H1 (cell line): ENCODE results near the gene HSF2. TPM values are rescaled to one million over a fixed set of nuclear protein-coding genes. Genes with fewer than 3 reads are reported as not detected.

Experiments used
- CTCF ChIA-PET: fragments of 300-600 bp; sonication (Branson Sonifier 250); formaldehyde crosslinking; loops from one replicate; lab custom pipeline; 2021; ENCODE audit not compliant: partially characterized antibody; lab: Charles Lee
- POLR2A ChIA-PET: fragments of 300-600 bp; sonication (Branson Sonifier 250); formaldehyde crosslinking; loops from one replicate; lab custom pipeline; 2021; ENCODE audit warnings: inconsistent platforms; ENCODE audit not compliant: partially characterized antibody; lab: Charles Lee
- DNase-seq, 2 experiments: peaks; one replicate each; pipeline versions ENCODE4 v3.0.0 to v3.0.0-alpha.2; 2010 to 2022; ENCODE audit warnings: low spot score in 2 of 2, low read depth in 1 of 2, mixed read lengths in 1 of 2
- FAIRE-seq: peaks from 2 replicates; lab custom pipeline; 2011; peaks lifted over from hg19 to GRCh38; lab: Jason Lieb, UNC
- H2AFZ ChIP-seq: 2 replicates; pipeline ENCODE4 v1.8.1; 2012; ENCODE audit warnings: low read length, inconsistent platforms
- H2AK5ac ChIP-seq: 2 replicates; pipeline ENCODE4 v1.6.1; 2013; ENCODE audit warnings: low read depth, low read length
- H2BK120ac ChIP-seq: replicated peaks from 2 replicates; pipeline ENCODE3; 2013; ENCODE audit warnings: low read depth, low read length, inconsistent platforms
- H2BK12ac ChIP-seq: 2 replicates; pipeline ENCODE4 v1.6.1; 2013; ENCODE audit warnings: low read depth, low read length
- H2BK15ac ChIP-seq: 2 replicates; pipeline ENCODE4 v1.6.1; 2013; ENCODE audit warnings: low read length
- H2BK20ac ChIP-seq: 2 replicates; pipeline ENCODE4 v1.6.1; 2013; ENCODE audit warnings: low read length
- H2BK5ac ChIP-seq: 2 replicates; pipeline ENCODE4 v1.6.1; 2013; ENCODE audit warnings: low read depth, low read length
- H3K14ac ChIP-seq: 2 replicates; pipeline ENCODE4 v1.6.1; 2013; ENCODE audit warnings: inconsistent platforms; ENCODE audit not compliant: insufficient read length
- H3K18ac ChIP-seq: 2 replicates; pipeline ENCODE4 v1.6.1; 2013; ENCODE audit warnings: low read length; ENCODE audit errors: extremely low read depth
- H3K23ac ChIP-seq: 2 replicates; pipeline ENCODE4 v1.6.1; 2013; ENCODE audit warnings: inconsistent platforms; ENCODE audit not compliant: insufficient read length
- H3K23me2 ChIP-seq: 2 replicates; pipeline ENCODE4 v1.6.1; 2013; ENCODE audit warnings: low read depth, low read length
- H3K27ac ChIP-seq: 2 replicates; pipeline ENCODE4 v1.6.1; 2011; ENCODE audit warnings: low read depth, low read length, inconsistent platforms
- H3K27me3 ChIP-seq, 4 experiments: replicated peaks in 1 of 4; 1 replicate in 1 of 4; 2 replicates in 3 of 4; pipeline versions ENCODE4 v1.6.1 to v1.8.1; 2011 to 2013; ENCODE audit warnings: low read length in 3 of 4, mild to moderate bottlenecking in 3 of 4, inconsistent platforms in 2 of 4, mixed read lengths in 2 of 4, moderate library complexity in 1 of 4; ENCODE audit not compliant: control insufficient read depth in 3 of 4, insufficient read depth in 3 of 4; ENCODE audit errors: extremely low read depth in 1 of 4
- H3K36me3 ChIP-seq, 4 experiments: 2 replicates each; pipeline versions ENCODE4 v1.6.1 to v1.8.1; 2011 to 2013; ENCODE audit warnings: mild to moderate bottlenecking in 4 of 4, low read length in 3 of 4, moderate library complexity in 2 of 4, control low read depth in 1 of 4, inconsistent platforms in 1 of 4; ENCODE audit not compliant: insufficient read depth in 4 of 4, control insufficient read depth in 2 of 4
- H3K4ac ChIP-seq: replicated peaks from 2 replicates; pipeline ENCODE3; 2013; ENCODE audit warnings: low read length, low read depth, mixed read lengths, inconsistent platforms; ENCODE audit not compliant: insufficient read length
- H3K4me1 ChIP-seq, 4 experiments: replicated peaks in 1 of 4; 1 replicate in 1 of 4; 2 replicates in 3 of 4; pipeline versions ENCODE4 v1.6.1 to v1.8.1; 2011 to 2013; ENCODE audit warnings: low read length in 3 of 4, inconsistent platforms in 2 of 4, mixed read lengths in 1 of 4; ENCODE audit not compliant: insufficient read depth in 4 of 4, control insufficient read depth in 3 of 4
- H3K4me2 ChIP-seq, 2 experiments: 2 replicates each; pipeline versions ENCODE4 v1.6.1 to v1.8.1; 2011 to 2013; ENCODE audit warnings: low read depth in 2 of 2, low read length in 2 of 2, control low read depth in 1 of 2, inconsistent platforms in 1 of 2, mild to moderate bottlenecking in 1 of 2; ENCODE audit not compliant: insufficient read depth in 1 of 2
- H3K4me3 ChIP-seq, 4 experiments: fragments of 200-600, 300-600 bp in 1 of 4; sonication (generic), shearing (Covaris generic), sonication (Bioruptor Twin) in 1 of 4; 2 replicates each; pipeline versions ENCODE4 v1.5.1 to v1.8.1; 2011 to 2016; ENCODE audit warnings: low read length in 4 of 4, low read depth in 3 of 4, control low read depth in 2 of 4, inconsistent platforms in 2 of 4, mild to moderate bottlenecking in 2 of 4, mixed read lengths in 1 of 4, moderate library complexity in 1 of 4; ENCODE audit not compliant: insufficient read depth in 2 of 4; ENCODE audit errors: extremely low read depth in 1 of 4
- H3K56ac ChIP-seq: replicated peaks from 2 replicates; pipeline ENCODE3; 2013; ENCODE audit warnings: low read depth, mild to moderate bottlenecking, mixed read lengths, low read length, inconsistent platforms; ENCODE audit not compliant: insufficient read length
- H3K79me1 ChIP-seq: 2 replicates; pipeline ENCODE4 v1.6.1; 2013; ENCODE audit warnings: low read depth, low read length, control low read depth
- H3K79me2 ChIP-seq, 2 experiments: 2 replicates each; pipeline versions ENCODE4 v1.6.1 to v1.8.1; 2012 to 2013; ENCODE audit warnings: low read length in 2 of 2, mild to moderate bottlenecking in 2 of 2, inconsistent platforms in 1 of 2; ENCODE audit not compliant: insufficient read depth in 2 of 2, control insufficient read depth in 1 of 2
- H3K9ac ChIP-seq, 4 experiments: replicated peaks in 1 of 4; 1 replicate in 1 of 4; 2 replicates in 3 of 4; pipeline versions ENCODE4 v1.6.1 to v1.8.1; 2011 to 2013; ENCODE audit warnings: low read depth in 3 of 4, low read length in 3 of 4, control low read depth in 2 of 4, mild to moderate bottlenecking in 2 of 4, moderate library complexity in 2 of 4, inconsistent platforms in 1 of 4; ENCODE audit errors: extremely low read depth in 1 of 4
- H3K9me3 ChIP-seq, 2 experiments: 2 replicates each; pipeline versions ENCODE4 v1.6.1 to v1.8.1; 2012 to 2013; ENCODE audit warnings: mild to moderate bottlenecking in 2 of 2, moderate library complexity in 2 of 2, control low read depth in 1 of 2, inconsistent platforms in 1 of 2, low read depth in 1 of 2, low read length in 1 of 2, mixed read lengths in 1 of 2; ENCODE audit not compliant: insufficient read depth in 2 of 2
- H4K20me1 ChIP-seq, 2 experiments: replicated peaks in 1 of 2; 2 replicates each; pipeline versions ENCODE3 to v1.8.1; 2011 to 2013; ENCODE audit warnings: inconsistent platforms in 2 of 2, low read length in 2 of 2, mild to moderate bottlenecking in 1 of 2; ENCODE audit not compliant: insufficient read depth in 2 of 2, control insufficient read depth in 1 of 2
- H4K5ac ChIP-seq: 2 replicates; pipeline ENCODE4 v1.6.1; 2013; ENCODE audit warnings: low read length, low read depth, mixed read lengths, inconsistent platforms; ENCODE audit not compliant: insufficient read length
- H4K8ac ChIP-seq: 2 replicates; pipeline ENCODE4 v1.8.0; 2013; ENCODE audit warnings: mild to moderate bottlenecking, moderate library complexity, low read length, inconsistent platforms; ENCODE audit not compliant: insufficient read depth; ENCODE audit errors: extremely low read depth
- H4K91ac ChIP-seq: replicated peaks from 2 replicates; pipeline ENCODE3; 2013; ENCODE audit warnings: low read length, mixed read lengths, inconsistent platforms; ENCODE audit not compliant: insufficient read length
- CHD2 ChIP-seq: IDR thresholded peaks from 2 replicates; pipeline ENCODE4 v1.6.1; 2012; ENCODE audit warnings: low read length, improper control_type of control experiment
- CTBP2 ChIP-seq: IDR thresholded peaks from 2 replicates; pipeline ENCODE4 v1.7.0; 2011; ENCODE audit warnings: borderline replicate concordance, mild to moderate bottlenecking, moderate library complexity, mixed read lengths, low read length; ENCODE audit not compliant: insufficient read depth, insufficient read length
- NRF1 ChIP-seq: IDR thresholded peaks from 2 replicates; pipeline ENCODE4 v1.6.1; 2011; ENCODE audit warnings: mild to moderate bottlenecking, low read depth, low read length, improper control_type of control experiment
- SP1 ChIP-seq: IDR thresholded peaks from 2 replicates; pipeline ENCODE4 v1.6.1; 2011; ENCODE audit warnings: low read depth, low read length
- TAF7 ChIP-seq: optimal IDR thresholded peaks from 2 replicates; pipeline ENCODE3; 2011; ENCODE audit warnings: low read depth, mild to moderate bottlenecking, inconsistent platforms, low read length, moderate library complexity, borderline replicate concordance
- WGBS, 2 experiments: shearing (Covaris generic) in 1 of 2; methylation state at CpG; one replicate each; pipeline versions ENCODE4 v1.1.6 to v1.1.7; 2013 to 2015; ENCODE audit warnings: low lambda C conversion rate in 2 of 2, mixed read lengths in 2 of 2, inconsistent platforms in 1 of 2, low coverage in 1 of 2, missing lambda C conversion rate in 1 of 2; ENCODE audit not compliant: insufficient replicate concordance in 2 of 2, insufficient coverage in 1 of 2, insufficient read length in 1 of 2; ENCODE audit errors: extremely low coverage in 1 of 2, missing lambda C conversion rate in 1 of 2; 5-methylcytosine and 5-hydroxymethylcytosine counted together
- long read RNA-seq, 2 experiments: library from RNA in 1 of 2; library from capped mRNA in 1 of 2; stranded (forward); transcript quantifications; one replicate each; pipeline ENCODE4 v2.0.0, GENCODE V29; 2021; ENCODE audit warnings: inconsistent platforms in 1 of 2
- polyA minus RNA-seq, 3 experiments: library from RNA; depleted of rRNA, polyadenylated mRNA; stranded (reverse); fragments of >200 nt; gene quantifications; 1 replicate in 2 of 3; 2 replicates in 1 of 3; pipeline ENCODE4 v1.2.3, GENCODE V29; 2011
- polyA plus RNA-seq, 7 experiments: library from polyadenylated mRNA; depleted of rRNA in 3 of 7; stranded (reverse) in 5 of 7; unstranded in 2 of 7; fragments of >200 nt in 5 of 7; fragments of 200-250 nt in 2 of 7; gene quantifications; 1 replicate in 5 of 7; 2 replicates in 1 of 7; 4 replicates in 1 of 7; pipeline versions ENCODE4 v1.2.1 to v1.2.3, GENCODE V29; 2011 to 2013; ENCODE audit warnings: missing spikeins in 2 of 7, mixed read lengths in 2 of 7
- total RNA-seq: library from RNA; stranded (reverse); fragmentation: NEBNext Ultra II Directional; extraction: Animal tissue kit (Norgen Biotek cat#: 25700); gene quantifications from 2 replicates; pipeline ENCODE4 v1.2.1, GENCODE V29; 2021

The HSF2 gene, protein sequence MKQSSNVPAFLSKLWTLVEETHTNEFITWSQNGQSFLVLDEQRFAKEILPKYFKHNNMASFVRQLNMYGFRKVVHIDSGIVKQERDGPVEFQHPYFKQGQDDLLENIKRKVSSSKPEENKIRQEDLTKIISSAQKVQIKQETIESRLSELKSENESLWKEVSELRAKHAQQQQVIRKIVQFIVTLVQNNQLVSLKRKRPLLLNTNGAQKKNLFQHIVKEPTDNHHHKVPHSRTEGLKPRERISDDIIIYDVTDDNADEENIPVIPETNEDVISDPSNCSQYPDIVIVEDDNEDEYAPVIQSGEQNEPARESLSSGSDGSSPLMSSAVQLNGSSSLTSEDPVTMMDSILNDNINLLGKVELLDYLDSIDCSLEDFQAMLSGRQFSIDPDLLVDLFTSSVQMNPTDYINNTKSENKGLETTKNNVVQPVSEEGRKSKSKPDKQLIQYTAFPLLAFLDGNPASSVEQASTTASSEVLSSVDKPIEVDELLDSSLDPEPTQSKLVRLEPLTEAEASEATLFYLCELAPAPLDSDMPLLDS
- 13.7 and 16.3 TPM in 2 replicates for total RNA-seq
- 10.0 and 18.3 TPM in 2 replicates for polyA plus RNA-seq (2011; rRNA removed)
- polyA plus RNA-seq (2011; cell fraction: cytosol; rRNA removed), result 23.1 TPM
- polyA plus RNA-seq (2011; cell fraction: nucleus; rRNA removed), result 15.7 TPM
- polyA plus RNA-seq (2012, experiment 1 of 2), result 13.7 to 17.4 TPM (median 15.2 TPM) in 4 replicates
- polyA plus RNA-seq (2012, experiment 2 of 2), result 1.2 TPM
- 9.6 TPM for polyA plus RNA-seq (2013, experiment 1 of 2)
- polyA plus RNA-seq (2013, experiment 2 of 2), result 10.0 TPM
- polyA minus RNA-seq (2011; rRNA and poly(A)+ RNA removed), result 36.7 and 50.4 TPM in 2 replicates
- 14.0 TPM for polyA minus RNA-seq (2011; cell fraction: cytosol; rRNA and poly(A)+ RNA removed)
- polyA minus RNA-seq (2011; cell fraction: nucleus; rRNA and poly(A)+ RNA removed), result 39.6 TPM
- long read RNA-seq, experiment 1, transcript HSF2-202 (12 exons, 2,643 nt), result major isoform, 5 of 12 reads
- long read RNA-seq, experiment 1, partial matches to known transcripts, result 6 of 12 reads
- long read RNA-seq, experiment 1, other reads (novel, unspliced or antisense), result 1 of 12 reads
- long read RNA-seq, experiment 2, transcript HSF2-201 (13 exons, 2,549 nt), result minor isoform, 8 of 32 reads
- long read RNA-seq, experiment 2, transcript HSF2-202 (12 exons, 2,643 nt), result major isoform, 23 of 32 reads
- long read RNA-seq, experiment 2, partial matches to known transcripts, result 0 of 32 reads
- long read RNA-seq, experiment 2, other reads (novel, unspliced or antisense), result 1 of 32 reads

DNA sequence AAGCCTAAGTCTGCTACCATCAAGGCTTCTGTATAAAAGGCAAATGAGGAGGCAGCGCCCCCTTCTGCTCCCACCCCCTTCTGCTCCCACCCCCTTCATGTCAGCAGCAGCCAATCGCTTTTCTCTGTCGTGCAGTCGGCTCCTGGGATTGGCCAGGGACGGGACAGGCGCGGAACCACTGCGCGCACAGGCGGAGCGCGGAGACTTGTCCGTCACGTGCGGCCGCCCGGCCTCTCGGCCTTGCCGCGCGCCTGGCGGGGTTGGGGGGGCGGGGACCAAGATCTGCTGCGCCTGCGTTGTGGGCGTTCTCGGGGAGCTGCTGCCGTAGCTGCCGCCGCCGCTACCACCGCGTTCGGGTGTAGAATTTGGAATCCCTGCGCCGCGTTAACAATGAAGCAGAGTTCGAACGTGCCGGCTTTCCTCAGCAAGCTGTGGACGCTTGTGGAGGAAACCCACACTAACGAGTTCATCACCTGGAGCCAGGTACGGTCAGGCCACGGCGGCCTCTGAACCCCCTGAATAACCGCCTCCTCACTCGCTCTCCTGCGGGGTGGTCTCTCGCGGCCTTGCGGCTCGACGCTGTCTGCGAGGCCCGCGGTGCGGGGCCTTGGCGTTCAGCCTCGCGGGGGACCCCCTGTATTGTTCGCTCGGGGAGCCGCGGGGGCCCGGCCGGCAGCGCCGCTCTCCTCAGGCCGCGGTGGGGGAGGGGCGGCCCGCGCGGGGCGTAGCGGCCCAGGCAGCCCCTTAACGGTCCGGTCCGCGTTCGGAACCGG lies at the start of gene HSF2:
HSF2 (plus strand) TSS at position 305 of the 773 bp plus-strand sequence; CDS start at position 391, 86 bp downstream.
- peak within 1 kb of the TSS; percentile 87 for H3K56ac ChIP-seq
- no peak within 1 kb of the TSS for H2AK5ac ChIP-seq
- peak within 1 kb of the TSS; percentile 80; the same call in 1 of the 2 replicates for H2BK5ac ChIP-seq
- H3K27ac ChIP-seq, result peak within 1 kb of the TSS; percentile 64; the same call in 1 of the 2 replicates
- H3K18ac ChIP-seq, result peak within 1 kb of the TSS; percentile 96
- H2BK20ac ChIP-seq, result no peak within 1 kb of the TSS
- H3K4me1 ChIP-seq, result peaks cover 0 to 4% (median 0%) of the 10 kb centered on the region in 4 experiments; a peak in 2 of 7 replicates
- H2BK12ac ChIP-seq, result no peak within 1 kb of the TSS
- peak within 1 kb of the TSS; percentile 85 for H4K8ac ChIP-seq
- H2BK15ac ChIP-seq, result no peak within 1 kb of the TSS
- peaks cover 7 to 8% of the 10 kb centered on the region in 2 experiments for H4K20me1 ChIP-seq
- H3K4ac ChIP-seq, result no peak within 1 kb of the TSS
- H4K5ac ChIP-seq, result peak within 1 kb of the TSS; percentile 92
- peak; percentile 85 to 95 for DNase-seq
- H3K23me2 ChIP-seq, result 0 out of 2 replicates have a peak, but pooled peaks cover 2% of the 10 kb centered on the region
- H3K36me3 ChIP-seq, result no peaks in the 10 kb centered on the region
- H3K9ac ChIP-seq, result peak within 1 kb of the TSS; percentile 74 to 93 (median 88)
- peak; percentile 63 for FAIRE-seq
- no peaks in the 10 kb centered on the region; the same call in 1 of the 2 replicates for H3K79me1 ChIP-seq
- peak within 1 kb of the TSS; percentile 47 for H4K91ac ChIP-seq
- CTCF ChIA-PET, result interaction anchor here (1.0 kb wide), 1 partner anchor 16 kb away, joined by 3 read pairs; no protein-coding TSS in a partner anchor
- 4% methylated on average over 33 of the region's 82 CpGs; no CpG with 5 or more reads in 1 of the 2 experiments for WGBS, 2 experiments
- H3K9me3 ChIP-seq, result no peaks in the 10 kb centered on the region
- peaks cover 0 to 46% of the 10 kb centered on the region in 2 experiments; a peak in 3 of 4 replicates for H3K79me2 ChIP-seq
- H2AFZ ChIP-seq, result peak within 1 kb of the TSS; percentile 96
- peaks cover 14 to 31% (median 26%) of the 10 kb centered on the region in 4 experiments for H3K27me3 ChIP-seq
- no peak within 1 kb of the TSS for H3K23ac ChIP-seq
- H3K4me2 ChIP-seq, result peak within 1 kb of the TSS; percentile 83 to 89
- POLR2A ChIA-PET, result interaction anchor here (0.6 to 0.7 kb wide), 2 partner anchors 17 to 54 kb away, joined by 3 read pairs; no protein-coding TSS in a partner anchor
- H2BK120ac ChIP-seq, result peak within 1 kb of the TSS; percentile 67
- no peak within 1 kb of the TSS for H3K14ac ChIP-seq
- H3K4me3 ChIP-seq, result peak within 1 kb of the TSS; percentile 85 to 99 (median 96)
- peak; percentile 93 for TF ChIP-seq SP1
- TF ChIP-seq TAF7, result peak; percentile 39
- TF ChIP-seq NRF1, result peak; percentile 52
- TF ChIP-seq CHD2, result peak; percentile 83
- no peak for TF ChIP-seq CTBP2
